Neural progenitor cell (in vitro differentiated cells): ENCODE results near the gene WDR20.

Source experiments
- CTCF ChIP-seq: fragments of 200-600 bp; sonication (generic); IDR thresholded peaks from 2 replicates; pipeline ENCODE4 v1.5.1; 2017; ENCODE audit warnings: antibody characterized with exemption, mild to moderate bottlenecking
- EZH2 ChIP-seq: fragments of 200-600 bp; sonication (generic); IDR thresholded peaks from 2 replicates; pipeline ENCODE4 v1.6.1; 2017; ENCODE audit warnings: antibody characterized with exemption, mild to moderate bottlenecking, moderate library complexity
- EZH2phosphoT487 ChIP-seq: fragments of 200-600 bp; sonication (generic); IDR thresholded peaks from 2 replicates; pipeline ENCODE4 v1.6.1; 2017; ENCODE audit warnings: antibody characterized with exemption

GRCh38 chr14:102158797-102159196 is 19.1 kb downstream of the WDR20 start:
- TF ChIP-seq EZH2, result no peak
- no peak for TF ChIP-seq CTCF
- TF ChIP-seq EZH2phosphoT487, result no peak
